ENCODE measurements around the gene UNC13B. TPM values are rescaled to one million over a fixed set of nuclear protein-coding genes. Genes with fewer than 3 reads are reported as not detected.
A peak's percentile ranks its signal among the peaks of the same experiment; 100 is the strongest.

UNC13B gene
- total RNA-seq, 1 experiment from 2014 or later, result 49.3 TPM

DNA sequence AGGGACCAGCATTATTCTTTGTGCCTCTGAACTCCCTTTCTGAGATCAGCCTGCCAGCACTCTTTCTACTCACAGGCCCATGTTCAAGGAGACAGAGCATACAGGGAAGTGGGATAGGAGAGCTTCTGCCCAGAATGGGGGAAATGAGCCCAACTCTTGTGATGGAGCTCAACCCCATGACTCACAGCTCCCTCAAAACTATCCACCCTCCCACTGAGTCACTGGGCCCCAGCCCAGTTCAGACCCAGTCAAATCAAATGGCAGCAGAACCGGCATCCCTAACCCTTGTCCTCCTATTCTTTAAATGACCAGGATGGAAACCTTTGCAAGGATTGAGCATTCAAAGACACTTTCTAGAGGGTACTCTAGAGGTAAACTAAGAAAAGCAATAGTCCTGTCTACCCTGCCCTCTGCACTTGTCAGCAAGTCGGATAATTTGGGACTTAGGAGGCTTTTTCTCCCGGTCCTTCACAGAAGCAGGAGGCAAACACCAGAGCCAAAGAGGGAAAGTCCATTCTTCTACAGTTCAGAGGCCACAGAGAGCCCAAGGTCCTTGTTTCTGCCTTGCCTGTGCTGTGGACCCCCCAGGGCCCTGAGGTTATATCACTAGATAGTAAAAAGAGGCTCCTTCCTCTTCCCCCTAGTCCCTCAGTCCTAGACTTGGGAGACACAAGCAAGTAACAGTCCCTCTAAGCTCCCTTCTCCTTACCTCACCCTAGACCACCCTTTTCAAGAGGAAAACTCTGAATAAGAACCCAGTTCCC is 49.4 kb upstream of the UNC13B start (continued):
- TF ChIP-seq, protein P1, sequence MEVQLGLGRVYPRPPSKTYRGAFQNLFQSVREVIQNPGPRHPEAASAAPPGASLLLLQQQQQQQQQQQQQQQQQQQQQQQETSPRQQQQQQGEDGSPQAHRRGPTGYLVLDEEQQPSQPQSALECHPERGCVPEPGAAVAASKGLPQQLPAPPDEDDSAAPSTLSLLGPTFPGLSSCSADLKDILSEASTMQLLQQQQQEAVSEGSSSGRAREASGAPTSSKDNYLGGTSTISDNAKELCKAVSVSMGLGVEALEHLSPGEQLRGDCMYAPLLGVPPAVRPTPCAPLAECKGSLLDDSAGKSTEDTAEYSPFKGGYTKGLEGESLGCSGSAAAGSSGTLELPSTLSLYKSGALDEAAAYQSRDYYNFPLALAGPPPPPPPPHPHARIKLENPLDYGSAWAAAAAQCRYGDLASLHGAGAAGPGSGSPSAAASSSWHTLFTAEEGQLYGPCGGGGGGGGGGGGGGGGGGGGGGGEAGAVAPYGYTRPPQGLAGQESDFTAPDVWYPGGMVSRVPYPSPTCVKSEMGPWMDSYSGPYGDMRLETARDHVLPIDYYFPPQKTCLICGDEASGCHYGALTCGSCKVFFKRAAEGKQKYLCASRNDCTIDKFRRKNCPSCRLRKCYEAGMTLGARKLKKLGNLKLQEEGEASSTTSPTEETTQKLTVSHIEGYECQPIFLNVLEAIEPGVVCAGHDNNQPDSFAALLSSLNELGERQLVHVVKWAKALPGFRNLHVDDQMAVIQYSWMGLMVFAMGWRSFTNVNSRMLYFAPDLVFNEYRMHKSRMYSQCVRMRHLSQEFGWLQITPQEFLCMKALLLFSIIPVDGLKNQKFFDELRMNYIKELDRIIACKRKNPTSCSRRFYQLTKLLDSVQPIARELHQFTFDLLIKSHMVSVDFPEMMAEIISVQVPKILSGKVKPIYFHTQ (CRISPR knock-in tag; IDR thresholded peaks at IDR 0.05), result no peak

DNA sequence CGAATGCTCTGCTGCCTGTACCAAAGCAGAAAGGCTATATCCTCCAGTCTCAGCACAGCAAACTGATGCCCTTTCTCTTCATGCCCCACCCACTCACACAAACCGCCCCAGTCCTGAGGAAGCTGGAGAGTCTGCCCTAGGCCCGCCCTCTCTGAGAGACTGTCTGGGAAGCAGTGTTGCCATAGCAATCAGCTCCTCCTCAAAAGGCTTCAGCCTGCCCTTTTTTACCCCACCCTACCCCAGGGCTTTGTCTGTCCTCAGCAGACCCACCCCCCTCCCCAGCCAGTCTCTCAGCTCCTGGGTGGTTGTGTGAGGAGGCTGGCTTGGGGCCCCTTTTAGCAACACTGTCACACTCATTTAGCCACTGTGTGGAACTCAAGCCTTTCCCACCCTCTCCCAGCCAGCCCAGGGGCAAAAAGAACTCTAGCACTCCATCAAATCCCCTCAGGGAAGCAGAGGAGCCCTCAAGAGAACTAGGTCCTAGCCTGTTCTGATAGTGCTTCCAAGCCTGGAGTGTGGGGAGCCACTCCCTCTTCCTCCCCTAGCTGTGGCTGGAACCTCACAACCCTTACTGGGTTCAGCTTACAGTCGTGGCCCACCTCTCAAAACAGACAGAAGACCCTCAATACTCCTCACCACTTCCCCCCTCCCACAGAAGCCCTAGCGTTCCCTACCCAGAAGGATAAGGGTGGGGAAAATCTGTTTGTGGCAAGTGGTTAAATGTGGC is 47.5 kb upstream of the UNC13B start:
- ATAC-seq, result peak; percentile 54
- Mint-ChIP-seq H3K36me3 (no peaks in the 10 kb centered on the region), H3K4me3 (peak overlapping the region; percentile 98), H3K27me3 (ENCODE audit: low read depth) (no peaks in the 10 kb centered on the region), H3K27ac (peak overlapping the region; percentile 99), H3K9me3 (no peaks in the 10 kb centered on the region), H3K4me1 (peaks cover 37% of the 10 kb centered on the region)
- peak; percentile 89 for DNase-seq (ENCODE audit: low spot score)
- no peak for TF ChIP-seq ZNF219 (CRISPR knock-in tag; IDR thresholded peaks at IDR 0.05; ENCODE audit: borderline replicate concordance)
- no peak for TF ChIP-seq TP53 (CRISPR knock-in tag; IDR thresholded peaks at IDR 0.05)
- no peak for TF ChIP-seq NFE2L1 (CRISPR knock-in tag; IDR thresholded peaks at IDR 0.05)
- TF ChIP-seq, protein P2, sequence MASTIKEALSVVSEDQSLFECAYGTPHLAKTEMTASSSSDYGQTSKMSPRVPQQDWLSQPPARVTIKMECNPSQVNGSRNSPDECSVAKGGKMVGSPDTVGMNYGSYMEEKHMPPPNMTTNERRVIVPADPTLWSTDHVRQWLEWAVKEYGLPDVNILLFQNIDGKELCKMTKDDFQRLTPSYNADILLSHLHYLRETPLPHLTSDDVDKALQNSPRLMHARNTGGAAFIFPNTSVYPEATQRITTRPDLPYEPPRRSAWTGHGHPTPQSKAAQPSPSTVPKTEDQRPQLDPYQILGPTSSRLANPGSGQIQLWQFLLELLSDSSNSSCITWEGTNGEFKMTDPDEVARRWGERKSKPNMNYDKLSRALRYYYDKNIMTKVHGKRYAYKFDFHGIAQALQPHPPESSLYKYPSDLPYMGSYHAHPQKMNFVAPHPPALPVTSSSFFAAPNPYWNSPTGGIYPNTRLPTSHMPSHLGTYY (CRISPR knock-in tag; IDR thresholded peaks at IDR 0.05), result no peak
- no peak for TF ChIP-seq CBFB (CRISPR knock-in tag; IDR thresholded peaks at IDR 0.05; ENCODE audit: low read depth)
- TF ChIP-seq TEAD1 (CRISPR knock-in tag; IDR thresholded peaks at IDR 0.05), result no peak
- TF ChIP-seq CREB1 (CRISPR knock-in tag; IDR thresholded peaks at IDR 0.05), result no peak
- TF ChIP-seq, protein P3, sequence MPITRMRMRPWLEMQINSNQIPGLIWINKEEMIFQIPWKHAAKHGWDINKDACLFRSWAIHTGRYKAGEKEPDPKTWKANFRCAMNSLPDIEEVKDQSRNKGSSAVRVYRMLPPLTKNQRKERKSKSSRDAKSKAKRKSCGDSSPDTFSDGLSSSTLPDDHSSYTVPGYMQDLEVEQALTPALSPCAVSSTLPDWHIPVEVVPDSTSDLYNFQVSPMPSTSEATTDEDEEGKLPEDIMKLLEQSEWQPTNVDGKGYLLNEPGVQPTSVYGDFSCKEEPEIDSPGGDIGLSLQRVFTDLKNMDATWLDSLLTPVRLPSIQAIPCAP (CRISPR knock-in tag; IDR thresholded peaks at IDR 0.05), result no peak
- TF ChIP-seq, protein P4, sequence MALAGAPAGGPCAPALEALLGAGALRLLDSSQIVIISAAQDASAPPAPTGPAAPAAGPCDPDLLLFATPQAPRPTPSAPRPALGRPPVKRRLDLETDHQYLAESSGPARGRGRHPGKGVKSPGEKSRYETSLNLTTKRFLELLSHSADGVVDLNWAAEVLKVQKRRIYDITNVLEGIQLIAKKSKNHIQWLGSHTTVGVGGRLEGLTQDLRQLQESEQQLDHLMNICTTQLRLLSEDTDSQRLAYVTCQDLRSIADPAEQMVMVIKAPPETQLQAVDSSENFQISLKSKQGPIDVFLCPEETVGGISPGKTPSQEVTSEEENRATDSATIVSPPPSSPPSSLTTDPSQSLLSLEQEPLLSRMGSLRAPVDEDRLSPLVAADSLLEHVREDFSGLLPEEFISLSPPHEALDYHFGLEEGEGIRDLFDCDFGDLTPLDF (CRISPR knock-in tag; IDR thresholded peaks at IDR 0.05), result no peak
- no peak for TF ChIP-seq MXD4 (CRISPR knock-in tag; IDR thresholded peaks at IDR 0.05; ENCODE audit: borderline replicate concordance)
- TF ChIP-seq, protein P5, sequence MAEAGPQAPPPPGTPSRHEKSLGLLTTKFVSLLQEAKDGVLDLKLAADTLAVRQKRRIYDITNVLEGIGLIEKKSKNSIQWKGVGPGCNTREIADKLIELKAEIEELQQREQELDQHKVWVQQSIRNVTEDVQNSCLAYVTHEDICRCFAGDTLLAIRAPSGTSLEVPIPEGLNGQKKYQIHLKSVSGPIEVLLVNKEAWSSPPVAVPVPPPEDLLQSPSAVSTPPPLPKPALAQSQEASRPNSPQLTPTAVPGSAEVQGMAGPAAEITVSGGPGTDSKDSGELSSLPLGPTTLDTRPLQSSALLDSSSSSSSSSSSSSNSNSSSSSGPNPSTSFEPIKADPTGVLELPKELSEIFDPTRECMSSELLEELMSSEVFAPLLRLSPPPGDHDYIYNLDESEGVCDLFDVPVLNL (CRISPR knock-in tag; IDR thresholded peaks at IDR 0.05; ENCODE audit: borderline replicate concordance, low read depth), result no peak
- TF ChIP-seq, protein P6, sequence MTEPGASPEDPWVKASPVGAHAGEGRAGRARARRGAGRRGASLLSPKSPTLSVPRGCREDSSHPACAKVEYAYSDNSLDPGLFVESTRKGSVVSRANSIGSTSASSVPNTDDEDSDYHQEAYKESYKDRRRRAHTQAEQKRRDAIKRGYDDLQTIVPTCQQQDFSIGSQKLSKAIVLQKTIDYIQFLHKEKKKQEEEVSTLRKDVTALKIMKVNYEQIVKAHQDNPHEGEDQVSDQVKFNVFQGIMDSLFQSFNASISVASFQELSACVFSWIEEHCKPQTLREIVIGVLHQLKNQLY (CRISPR knock-in tag; IDR thresholded peaks at IDR 0.05), result no peak
- TF ChIP-seq FOXK1 (CRISPR knock-in tag; IDR thresholded peaks at IDR 0.05), result no peak
- TF ChIP-seq ZNF138 (CRISPR knock-in tag; conservative IDR thresholded peaks at IDR 0.05), result no peak
- TF ChIP-seq SP1 (CRISPR knock-in tag; conservative IDR thresholded peaks at IDR 0.05), result no peak
- no peak for TF ChIP-seq GTF2I (CRISPR knock-in tag; conservative IDR thresholded peaks at IDR 0.05)
- no peak for TF ChIP-seq ZNF671 (CRISPR knock-in tag; IDR thresholded peaks at IDR 0.05)
- CTCF ChIA-PET, result interaction anchor here (0.6 to 2.9 kb wide), 19 partner anchors 11 to 490 kb away, joined by 3 to 28 read pairs (median 4); partner anchors contain the start of genes FANCG, PIGO, RUSC2 and STOML2
- POLR2A ChIA-PET, result interaction anchor here (0.6 to 2.0 kb wide), 6 partner anchors 11 to 225 kb away, joined by 3 to 16 read pairs (median 6); partner anchors contain the start of genes FANCG, STOML2, UNC13B and VCP
